ENCODE data around the gene DLL4.

The DLL4 gene

GRCh38 chr15:40926659-40927494 lies 2.3 kb upstream of the DLL4 start:
- no peak for DNase-seq (ENCODE audit: low read depth, low spot score)

GRCh38 chr15:40927495-40927872 lies 1.7 kb upstream of the DLL4 start:
- no peak for DNase-seq (ENCODE audit: low read depth, low spot score)

DNA sequence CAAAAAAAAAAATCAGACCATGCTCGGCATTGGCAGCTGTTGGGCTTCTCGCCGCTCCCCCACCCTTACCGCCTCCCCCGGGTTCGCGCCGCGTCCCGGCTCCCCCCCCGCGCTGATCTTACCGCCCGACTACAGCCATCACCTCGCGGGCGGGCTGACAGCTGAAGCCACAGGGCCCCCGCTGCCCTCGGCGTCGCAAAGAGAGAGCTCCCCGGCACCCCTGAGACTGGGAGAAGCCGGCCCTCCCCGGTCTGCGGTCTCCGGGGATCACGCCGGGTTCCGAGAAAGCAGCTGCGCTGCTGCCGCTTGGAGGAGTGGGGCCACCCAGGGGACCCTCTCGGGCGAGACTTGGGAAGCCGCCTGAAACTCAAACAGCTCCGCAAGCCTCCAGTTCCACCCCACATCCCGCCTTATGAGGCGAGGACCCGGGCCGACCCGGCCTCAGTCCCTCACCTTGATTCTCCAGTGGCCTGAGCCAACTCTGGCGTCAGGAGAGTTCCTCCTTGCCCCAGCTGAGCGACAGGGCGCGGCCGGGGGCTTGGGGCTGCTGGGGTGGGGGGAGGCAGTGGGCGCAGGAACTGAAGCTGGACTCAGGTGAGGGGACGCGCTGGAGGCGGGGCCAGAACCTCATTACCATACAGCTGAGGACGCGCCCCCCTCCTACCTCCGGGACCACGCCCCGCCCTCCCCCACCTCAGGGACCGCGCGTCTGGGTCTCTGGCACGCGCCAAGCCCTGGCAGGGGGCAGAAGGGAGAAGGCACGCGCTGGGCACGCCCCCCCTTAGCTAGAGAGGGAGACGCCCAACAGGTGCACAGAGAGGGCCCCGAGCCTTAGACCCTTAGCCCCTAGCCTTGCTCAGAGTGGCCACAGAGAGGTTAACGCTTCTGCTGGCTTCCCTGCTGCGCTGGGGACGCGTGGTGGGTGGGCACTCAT lies 1.0 kb upstream of the DLL4 start:
- DNase-seq (ENCODE audit: low read depth, low spot score) = no peak

- DNase-seq (ENCODE audit: low read depth, low spot score) = peak; percentile 70
These were observed 705 bp downstream of the DLL4 start for GRCh38 chr15:40929660-40930429.

- peak; percentile 61 for DNase-seq (ENCODE audit: low read depth, low spot score)
These were observed 1.5 kb downstream of the DLL4 start for GRCh38 chr15:40930430-40931299.

GRCh38 chr15:40931300-40932142 lies 2.4 kb downstream of the DLL4 start:
- DNase-seq (ENCODE audit: low read depth, low spot score) = no peak

GRCh38 chr15:40932156-40932555 lies 3.0 kb downstream of the DLL4 start:
- DNase-seq (ENCODE audit: low read depth, low spot score) = no peak

DNA sequence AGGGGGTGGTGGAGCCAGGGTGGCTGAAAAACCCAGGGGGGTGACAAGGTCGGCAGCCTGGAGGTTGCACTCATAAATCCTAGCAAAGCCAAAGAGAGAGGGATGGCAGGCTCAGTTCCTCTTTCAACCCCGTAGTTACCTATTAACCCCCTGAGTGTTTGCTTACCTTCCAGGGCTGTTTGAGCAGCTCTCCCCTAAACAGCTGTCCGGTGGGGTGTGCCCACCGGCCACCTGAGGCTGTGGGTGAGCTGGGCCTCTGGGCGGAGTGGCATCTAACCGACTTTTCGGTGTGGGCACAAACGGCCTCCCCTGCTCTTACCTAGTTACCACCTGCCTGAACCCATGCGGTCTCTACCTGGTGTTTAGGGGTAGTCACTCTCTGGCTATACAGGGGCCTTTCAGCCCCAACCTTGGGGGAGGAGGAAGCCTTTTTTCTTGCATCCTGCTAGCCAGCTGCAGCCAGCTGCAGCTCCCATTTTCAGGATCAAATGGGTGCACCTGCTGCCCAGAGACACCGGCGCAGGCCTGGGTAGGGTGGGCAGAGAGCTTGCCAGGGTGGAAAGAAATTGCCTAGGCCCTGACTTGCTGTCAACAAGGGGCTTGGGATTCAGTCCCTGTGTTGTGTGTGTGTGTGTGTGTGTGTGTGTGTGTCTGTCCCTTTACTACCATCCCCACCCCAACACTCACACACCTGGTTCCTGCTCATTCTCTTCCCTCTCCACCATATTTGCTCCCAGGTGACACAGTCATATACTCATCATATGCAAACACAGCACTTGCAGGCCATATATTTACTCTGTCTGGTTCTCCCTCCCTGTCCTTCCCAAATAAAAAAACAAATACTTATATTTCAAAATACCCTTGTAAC lies 3.7 kb downstream of the DLL4 start:
- DNase-seq (ENCODE audit: low read depth, low spot score) = no peak

DNA sequence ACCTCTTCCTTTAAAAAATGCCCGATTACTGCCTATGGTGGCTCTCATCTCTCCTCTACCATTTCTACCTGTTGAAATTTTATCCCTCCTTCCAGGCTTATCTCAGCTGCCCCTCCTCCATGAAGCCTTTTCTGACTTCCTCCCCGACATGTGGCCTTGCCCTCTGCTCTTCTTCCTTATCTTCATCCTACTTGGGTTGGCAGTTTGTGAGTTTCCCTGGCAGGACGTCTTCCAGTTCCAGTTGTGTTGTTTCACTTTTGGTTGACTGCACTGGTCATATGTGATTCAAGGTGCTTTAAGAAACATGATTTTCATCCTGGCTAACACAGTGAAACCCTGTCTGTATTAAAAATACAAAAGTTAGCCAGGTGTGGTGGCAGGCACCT lies 4.4 kb downstream of the DLL4 start:
- DNase-seq (ENCODE audit: low read depth, low spot score) = no peak

- DNase-seq (ENCODE audit: low read depth, low spot score) = no peak
These were observed 5.3 kb downstream of the DLL4 start for GRCh38 chr15:40934457-40934856.

GRCh38 chr15:40936234-40936708 lies 7.1 kb downstream of the DLL4 start:
- no peak for DNase-seq (ENCODE audit: low read depth, low spot score)

DNA sequence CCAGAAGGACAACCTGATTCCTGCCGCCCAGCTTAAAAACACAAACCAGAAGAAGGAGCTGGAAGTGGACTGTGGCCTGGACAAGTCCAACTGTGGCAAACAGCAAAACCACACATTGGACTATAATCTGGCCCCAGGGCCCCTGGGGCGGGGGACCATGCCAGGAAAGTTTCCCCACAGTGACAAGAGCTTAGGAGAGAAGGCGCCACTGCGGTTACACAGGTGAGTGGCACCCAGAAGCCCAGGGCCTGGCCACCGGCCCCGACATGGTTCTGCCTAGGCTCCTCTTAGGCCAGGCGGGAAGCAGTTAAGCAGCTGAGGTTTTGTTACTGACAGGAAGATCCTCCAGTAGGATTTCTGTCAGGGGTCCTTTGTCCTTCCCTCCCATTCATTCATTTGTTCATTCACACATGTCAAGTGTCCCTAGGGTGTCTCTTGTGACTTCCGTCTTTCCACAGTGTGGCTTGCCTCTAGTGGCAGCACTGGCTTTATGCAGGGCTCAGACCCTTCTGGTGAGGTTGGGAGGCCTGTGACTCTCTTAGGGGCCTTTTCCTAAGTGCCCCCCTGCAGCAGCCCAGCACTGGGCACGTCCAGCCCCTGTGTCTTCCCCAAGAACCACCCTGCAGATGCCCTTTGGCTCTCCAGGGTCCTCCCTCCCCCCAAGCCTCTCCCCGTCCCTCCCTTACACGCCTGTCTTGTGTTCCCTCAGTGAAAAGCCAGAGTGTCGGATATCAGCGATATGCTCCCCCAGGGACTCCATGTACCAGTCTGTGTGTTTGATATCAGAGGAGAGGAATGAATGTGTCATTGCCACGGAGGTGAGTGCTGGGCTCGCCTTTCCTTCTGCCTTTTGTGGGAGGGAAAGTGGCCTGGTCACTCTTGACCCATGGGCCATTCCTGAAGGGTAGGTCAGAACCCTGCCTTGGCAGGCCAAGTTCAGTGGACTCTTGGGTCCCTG lies 7.8 kb downstream of the DLL4 start:
- peak; percentile 59 for DNase-seq (ENCODE audit: low read depth, low spot score)

- no peak for DNase-seq (ENCODE audit: low read depth, low spot score)
These were observed 8.8 kb downstream of the DLL4 start for GRCh38 chr15:40937762-40938535.

- DNase-seq (ENCODE audit: low read depth, low spot score) = no peak
These were observed 9.4 kb downstream of the DLL4 start for GRCh38 chr15:40938536-40938870.

DNA sequence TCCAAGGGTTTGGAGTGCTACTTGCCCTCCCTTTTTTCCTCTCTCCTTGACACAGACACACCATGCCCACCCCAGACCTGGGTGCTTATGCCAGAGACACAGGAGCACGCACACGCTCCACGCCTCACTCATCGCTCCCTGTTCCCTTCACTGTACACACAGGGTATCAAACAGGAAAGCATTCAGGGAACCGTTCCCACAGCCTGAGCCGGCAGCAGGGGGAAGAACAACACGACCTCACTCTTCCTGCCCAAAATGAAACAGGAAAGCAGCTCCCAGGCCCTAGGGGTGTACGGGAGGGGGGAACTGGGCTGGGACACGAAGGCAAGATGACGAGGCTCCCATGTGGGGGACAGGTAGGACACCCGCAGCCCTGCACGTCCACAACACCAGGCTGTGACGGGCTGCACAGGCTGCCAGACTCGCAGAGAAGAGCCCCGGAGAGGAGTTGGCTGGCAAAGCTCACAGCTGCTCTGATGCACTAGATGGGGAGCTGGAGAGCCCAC lies 11.2 kb downstream of the DLL4 start:
- no peak for DNase-seq (ENCODE audit: low read depth, low spot score)

- peak; percentile 9 for DNase-seq (ENCODE audit: low read depth, low spot score)
These were observed 12.0 kb downstream of the DLL4 start for GRCh38 chr15:40941068-40941527.
